Thyroid gland (tissue), 4 donors: ENCODE results near the gene TEX30. TPM values are rescaled to one million over a fixed set of nuclear protein-coding genes. Genes with fewer than 3 reads are reported as not detected.
A peak's percentile ranks its signal among the peaks of the same experiment; 100 is the strongest.

Experiments used
- DNase-seq, 2 donors: peaks; one replicate each; pipeline ENCODE4 v3.0.0-alpha.2; 2019
- H3K27ac ChIP-seq, 3 donors: fragments of 200-600 bp; sonication (generic); 1 replicate in 2 of 3; 2 replicates in 1 of 3; pipeline ENCODE4 v1.5.1; 2016 to 2019; ENCODE audit warnings: mild to moderate bottlenecking in 1 of 3, moderate library complexity in 1 of 3
- H3K27me3 ChIP-seq: fragments of 200-600 bp; sonication (generic); one replicate; pipeline ENCODE4 v1.5.1; 2019
- H3K36me3 ChIP-seq, 2 donors: fragments of 200-600 bp; sonication (generic); one replicate each; pipeline ENCODE4 v1.5.1; 2016 to 2019
- H3K4me1 ChIP-seq, 2 donors: fragments of 200-600 bp; sonication (generic); one replicate each; pipeline ENCODE4 v1.5.1; 2017 to 2019
- H3K4me3 ChIP-seq, 3 donors: fragments of 200-600 bp; sonication (generic); replicated peaks in 1 of 3; 1 replicate in 2 of 3; 2 replicates in 1 of 3; pipeline ENCODE4 v1.5.1; 2016; ENCODE audit warnings: mild to moderate bottlenecking in 1 of 3
- H3K9me3 ChIP-seq: fragments of 200-600 bp; sonication (generic); one replicate; pipeline ENCODE4 v1.5.1; 2017
- CTCF ChIP-seq, 6 experiments: fragments of 200-600 bp in 3 of 6; fragments of 450-650 bp in 3 of 6; sonication (generic) in 3 of 6; IDR thresholded peaks; one replicate each; pipeline ENCODE4 v1.5.1; 2016 to 2019; ENCODE audit warnings: antibody characterized with exemption in 6 of 6, mild to moderate bottlenecking in 2 of 6, inconsistent platforms in 1 of 6, moderate library complexity in 1 of 6
- POLR2A ChIP-seq, 2 donors: fragments of 450-650 bp; IDR thresholded peaks; one replicate each; pipeline ENCODE4 v1.6.1; 2017; ENCODE audit warnings: antibody characterized with exemption in 2 of 2, mild to moderate bottlenecking in 2 of 2, moderate library complexity in 1 of 2
- WGBS, 2 donors: methylation state at CpG; one replicate each; pipeline ENCODE4 v1.1.5; 2017; 5-methylcytosine and 5-hydroxymethylcytosine counted together
- intact Hi-C: fragments of 100-400 bp; cut with DNase I; formaldehyde crosslinking; loops from one replicate; pipeline ENCODE4 v1.15.1; 2023
- total RNA-seq, 4 donors: library from RNA; depleted of rRNA; stranded (reverse); fragments of >200 nt; gene quantifications; one replicate each; pipeline ENCODE4 v1.2.3, GENCODE V29; 2016

TEX30 gene
- 10 to 100 TPM in 2 of 4 donors, 1 to 10 TPM in 2; 5.8 to 17.7 (median 8.9) TPM for total RNA-seq

GRCh38 chr13:102773441-102774213 is at the start of gene TEX30:
TEX30 (minus strand) TSS chr13:102773786; CDS start chr13:102770026, 3,760 bp downstream.
- Histone ChIP-seq H3K4me1 (peaks cover 0 to 10% of the 10 kb centered on the region in 2 donors), H3K27ac (peak within 1 kb of the TSS; percentile 55 to 79 (median 60)), H3K9me3 (no peaks in the 10 kb centered on the region), H3K36me3 (no peaks in the 10 kb centered on the region), H3K4me3 (peak within 1 kb of the TSS; percentile 56 to 93 (median 60)), H3K27me3 (no peaks in the 10 kb centered on the region)
- intact Hi-C loops: no loop called here
- TF ChIP-seq POLR2A (IDR thresholded peaks at IDR 0.05) (peak; percentile 65 to 90), CTCF (IDR thresholded peaks at IDR 0.05) (peak in 3 of 6 experiments; percentile 6 to 32 (median 13))
- 10% methylated on average over 21 to 22 of the region's 85 CpGs for WGBS, 2 donors
- DNase-seq: peak; percentile 82 to 83

GRCh38 chr13:102817907-102818306 is 44.3 kb upstream of the TEX30 start:
- Histone ChIP-seq H3K4me3 (no peak overlapping the region), H3K27ac (no peak overlapping the region), H3K36me3 (peaks cover 0 to 21% of the 10 kb centered on the region in 2 donors), H3K9me3 (no peaks in the 10 kb centered on the region), H3K4me1 (no peaks in the 10 kb centered on the region), H3K27me3 (no peaks in the 10 kb centered on the region)
- intact Hi-C loops: no loop called here
- DNase-seq: no peak
- no peak for TF ChIP-seq CTCF (IDR thresholded peaks at IDR 0.05)
- TF ChIP-seq POLR2A (IDR thresholded peaks at IDR 0.05): no peak

GRCh38 chr13:102817241-102817640 is 43.7 kb upstream of the TEX30 start:
- WGBS, 2 donors: 96 to 100% methylated on average over 1 of the region's 1 CpG
- Histone ChIP-seq H3K36me3 (peaks cover 0 to 19% of the 10 kb centered on the region in 2 donors), H3K4me3 (no peak overlapping the region), H3K27me3 (no peaks in the 10 kb centered on the region), H3K27ac (no peak overlapping the region), H3K9me3 (no peaks in the 10 kb centered on the region), H3K4me1 (no peaks in the 10 kb centered on the region)
- intact Hi-C loops: no loop called here
- TF ChIP-seq POLR2A (IDR thresholded peaks at IDR 0.05) (no peak), CTCF (IDR thresholded peaks at IDR 0.05) (no peak)
- DNase-seq: no peak

GRCh38 chr13:102816708-102817107 is 43.1 kb upstream of the TEX30 start:
- no peak for DNase-seq
- no peak overlapping the region for H3K27ac ChIP-seq
- TF ChIP-seq CTCF (IDR thresholded peaks at IDR 0.05) (no peak), POLR2A (IDR thresholded peaks at IDR 0.05) (no peak)
- H3K4me3 ChIP-seq: no peak overlapping the region
- no peaks in the 10 kb centered on the region for H3K4me1 ChIP-seq
- H3K27me3 ChIP-seq: no peaks in the 10 kb centered on the region
- H3K36me3 ChIP-seq: peaks cover 0 to 15% of the 10 kb centered on the region in 2 donors
- 91% methylated on average over 4 of the region's 4 CpGs for WGBS, 2 donors
- no peaks in the 10 kb centered on the region for H3K9me3 ChIP-seq
- intact Hi-C loops: no loop called here

- Histone ChIP-seq H3K27me3 (no peaks in the 10 kb centered on the region), H3K27ac (no peak overlapping the region), H3K4me3 (no peak overlapping the region), H3K4me1 (no peaks in the 10 kb centered on the region), H3K9me3 (no peaks in the 10 kb centered on the region), H3K36me3 (peaks cover 0 to 8% of the 10 kb centered on the region in 2 donors)
- TF ChIP-seq POLR2A (IDR thresholded peaks at IDR 0.05) (no peak), CTCF (IDR thresholded peaks at IDR 0.05) (no peak)
- no peak for DNase-seq
- intact Hi-C loops: no loop called here
- WGBS, 2 donors: 94 to 95% methylated on average over 5 of the region's 5 CpGs
Measured at GRCh38 chr13:102815788-102816187, 42.2 kb upstream of the TEX30 start.
